ENCODE measurements around the gene ABHD14A.
"Not testable (repeated sequence)": the region's sequence is repeated elsewhere in the genome, so short reads cannot be mapped to it uniquely, and the experiment has no call there.

Gene ABHD14A

DNA sequence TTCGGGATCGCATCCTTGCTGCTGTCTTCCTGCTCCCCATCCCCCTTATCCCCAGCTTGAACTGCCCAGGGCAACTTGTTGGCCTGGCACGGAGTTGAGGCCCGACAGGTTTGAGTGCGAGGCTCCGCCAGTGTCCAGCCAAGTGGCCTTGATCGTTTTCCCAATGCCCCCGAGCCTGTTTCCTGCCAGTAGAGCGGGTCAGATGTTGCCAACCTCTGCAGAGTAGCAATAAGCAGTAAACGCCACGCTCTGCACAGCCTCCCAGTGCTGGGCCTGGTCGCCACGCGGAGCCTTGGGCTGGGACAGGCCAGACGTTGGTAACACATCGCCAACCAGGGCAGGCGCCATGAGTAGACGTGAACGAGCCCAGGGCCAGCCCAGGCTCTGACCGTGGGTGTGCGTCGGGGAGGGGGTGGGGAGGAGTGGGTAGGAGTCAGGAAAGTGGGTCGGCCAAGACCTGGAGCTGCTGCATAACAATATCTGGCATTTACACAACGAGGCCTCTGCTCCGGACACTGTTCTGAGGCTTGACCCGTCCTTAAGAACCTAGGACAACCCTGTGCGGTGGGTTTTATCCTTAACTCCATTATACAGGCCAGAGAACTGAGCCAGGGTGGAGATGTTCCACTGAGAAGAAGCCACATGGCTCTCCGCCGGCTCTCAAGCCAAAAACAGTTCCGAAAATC, 444 bp upstream of the ABHD14A start:
- peak; percentile 29 for DNase-seq

DNA sequence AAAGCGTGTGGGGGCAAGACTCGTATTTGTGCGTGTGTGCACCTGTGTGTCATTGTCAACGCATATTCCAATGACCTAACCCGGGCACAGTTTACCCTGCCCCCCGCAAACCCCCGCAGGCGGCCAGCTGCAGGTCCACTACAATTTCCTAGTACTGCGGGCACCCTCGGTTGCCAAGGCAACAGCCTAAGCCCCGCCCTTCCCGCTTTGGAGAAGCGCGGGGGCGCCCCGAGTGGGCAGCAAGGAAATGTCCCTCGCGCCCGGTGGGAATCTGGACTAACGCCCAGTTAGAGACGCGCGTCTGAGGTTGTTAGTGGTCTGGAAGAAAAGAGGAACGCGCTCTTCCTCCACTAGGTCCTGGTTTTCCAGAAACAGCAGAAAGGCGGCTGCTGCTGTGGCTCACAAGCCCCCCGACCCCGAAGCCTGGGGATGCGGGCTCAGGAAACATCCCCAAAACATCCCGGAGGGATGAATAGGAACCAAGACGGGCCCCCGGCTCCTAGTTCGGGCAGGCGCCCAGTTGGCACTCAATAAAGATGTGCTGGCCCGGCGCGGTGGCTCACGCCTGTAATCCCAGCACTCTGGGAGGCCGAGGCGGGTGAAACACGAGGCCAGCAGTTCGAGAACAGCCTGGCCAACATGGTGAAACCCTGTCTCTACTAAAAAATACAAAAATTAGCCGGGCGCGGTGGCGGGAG, 1.1 kb downstream of the ABHD14A start:
- peak; percentile 29 for DNase-seq

- no peak for DNase-seq
Measured at GRCh38 chr3:51977446-51978142, 2.7 kb downstream of the ABHD14A start.

DNA sequence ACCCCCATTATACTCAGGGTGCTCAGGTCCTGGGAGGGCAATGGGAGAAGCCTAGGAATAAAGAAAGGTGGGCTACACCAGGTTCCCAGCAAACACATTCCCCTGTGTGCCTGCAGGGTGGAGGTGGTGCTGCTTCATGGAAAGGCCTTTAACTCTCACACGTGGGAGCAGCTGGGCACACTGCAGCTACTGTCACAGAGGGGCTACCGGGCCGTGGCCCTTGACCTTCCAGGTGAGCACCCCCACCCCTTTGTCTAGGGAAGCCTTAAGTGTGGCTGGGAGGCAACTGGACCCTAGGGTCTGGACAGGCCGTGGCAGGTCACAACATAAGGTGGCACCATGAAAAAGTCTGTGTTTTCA, 3.3 kb downstream of the ABHD14A start:
- DNase-seq, result no peak

DNA sequence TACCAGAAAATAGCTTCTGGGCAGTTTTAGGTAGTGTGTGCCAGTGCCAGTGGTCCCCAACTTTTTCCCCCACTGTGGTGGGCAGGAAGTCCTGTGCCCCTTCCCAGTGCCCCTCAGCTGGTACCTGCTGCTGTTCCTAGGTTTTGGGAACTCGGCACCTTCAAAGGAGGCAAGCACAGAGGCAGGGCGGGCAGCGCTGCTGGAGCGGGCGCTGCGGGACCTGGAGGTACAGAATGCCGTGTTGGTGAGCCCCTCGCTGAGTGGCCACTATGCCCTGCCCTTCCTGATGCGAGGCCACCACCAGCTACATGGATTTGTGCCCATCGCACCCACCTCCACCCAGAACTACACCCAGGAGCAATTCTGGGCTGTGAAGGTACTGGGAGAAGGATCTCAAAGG, 5.4 kb downstream of the ABHD14A start:
- no peak for DNase-seq

DNA sequence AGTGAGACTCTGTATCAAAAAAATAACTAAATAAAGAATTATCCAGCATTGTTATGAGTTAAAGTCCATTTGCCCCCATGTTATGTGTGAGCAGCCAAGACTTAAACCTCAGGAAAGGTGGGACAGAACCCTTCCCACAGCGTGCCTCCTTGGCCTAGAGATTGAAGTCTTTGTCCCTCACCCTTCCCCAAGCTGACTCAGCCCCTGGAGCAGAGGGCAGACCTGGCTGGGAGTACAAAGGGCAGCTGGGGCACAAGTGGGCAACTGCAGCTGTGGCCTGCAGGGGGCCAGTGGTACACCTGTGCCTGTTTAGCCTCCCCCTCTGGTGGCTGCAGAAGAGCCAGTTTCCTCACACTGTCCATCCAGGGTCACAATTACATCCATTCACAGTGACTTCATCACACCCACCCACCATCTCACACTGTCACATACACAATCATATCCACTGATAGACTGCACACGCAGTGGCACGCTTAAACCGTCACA, 7.5 kb downstream of the ABHD14A start:
- no peak for DNase-seq

DNA sequence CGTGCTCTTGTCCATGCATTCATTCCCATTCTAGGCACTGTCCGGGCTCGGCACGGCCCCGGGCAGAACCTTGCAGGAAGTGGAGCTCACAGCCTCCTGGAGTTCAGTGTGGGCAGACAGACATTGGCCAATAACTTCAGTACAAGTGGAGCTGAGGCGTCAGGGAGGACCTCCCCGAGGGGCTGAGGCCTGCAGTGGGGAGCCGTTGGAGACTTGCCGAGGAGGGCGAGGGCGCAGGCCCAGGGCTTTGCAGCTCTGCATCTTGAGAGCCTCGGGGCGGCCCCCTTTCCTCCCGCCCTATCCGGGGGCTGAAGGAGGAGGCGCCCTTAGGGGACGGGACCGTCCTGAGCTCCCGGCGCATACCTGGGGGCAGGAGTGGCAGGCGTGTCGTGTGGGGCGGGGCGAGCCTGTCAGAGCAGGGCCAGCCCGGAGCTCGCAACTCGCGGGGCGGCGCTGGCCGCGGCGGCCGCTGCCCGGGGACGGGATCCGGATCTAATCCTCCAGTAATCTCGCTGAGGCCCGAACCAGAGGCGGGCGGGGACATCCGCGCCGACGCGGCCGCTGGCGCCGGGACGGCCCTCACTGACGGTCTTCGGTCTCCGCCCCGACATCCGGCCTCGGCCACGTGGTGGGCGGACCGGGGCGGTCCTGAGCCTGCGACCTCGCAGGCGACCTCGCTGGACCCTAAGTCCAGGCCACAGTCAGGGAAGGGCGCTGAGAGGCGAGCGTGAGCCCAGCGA, 8.1 kb downstream of the ABHD14A start, which contains the start of gene ACY1:
Gene ACY1 (plus strand): TSS at position 698 of the 740 bp plus-strand sequence. CDS start 530 bp downstream, outside the sequence.
- peak; percentile 80 for DNase-seq

DNA sequence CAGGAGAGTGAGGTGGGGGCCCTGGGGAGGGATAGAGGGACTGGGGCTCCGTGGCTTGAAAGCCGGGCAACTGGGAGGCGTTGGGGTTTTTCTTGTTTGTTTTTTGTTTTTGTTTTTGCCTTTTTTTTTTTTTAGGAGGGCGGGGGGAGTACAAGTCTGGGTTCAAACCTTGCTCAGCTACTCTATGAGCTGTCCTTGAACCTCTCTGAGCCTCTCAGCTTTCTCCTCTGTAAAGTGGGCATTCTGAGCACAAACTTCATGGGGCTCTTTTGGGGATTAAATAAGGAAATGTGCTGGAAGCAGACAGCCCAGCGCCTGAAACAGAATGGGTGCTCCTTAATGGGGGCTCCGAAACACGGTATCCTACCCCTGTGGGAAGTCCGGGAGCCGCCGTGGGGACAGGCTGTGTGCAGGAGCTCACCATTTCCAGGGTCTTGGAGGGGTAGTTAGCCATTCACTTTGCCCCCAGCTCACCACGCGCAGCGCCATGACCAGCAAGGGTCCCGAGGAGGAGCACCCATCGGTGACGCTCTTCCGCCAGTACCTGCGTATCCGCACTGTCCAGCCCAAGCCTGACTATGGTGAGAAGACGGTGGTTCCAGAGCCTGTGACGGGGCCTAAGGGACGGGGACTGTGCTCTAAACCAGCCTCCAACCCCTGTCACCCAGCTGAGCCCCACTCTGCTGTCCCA, 8.9 kb downstream of the ABHD14A start:
- DNase-seq, result no peak

- no peak for DNase-seq
Measured at GRCh38 chr3:51984269-51984647, 9.4 kb downstream of the ABHD14A start.

GRCh38 chr3:51985063-51985462, 10.2 kb downstream of the ABHD14A start:
- no peak for DNase-seq

GRCh38 chr3:51986010-51986947, 11.4 kb downstream of the ABHD14A start:
- no peak for DNase-seq

GRCh38 chr3:51987568-51987967, 12.7 kb downstream of the ABHD14A start:
- no peak for DNase-seq

DNA sequence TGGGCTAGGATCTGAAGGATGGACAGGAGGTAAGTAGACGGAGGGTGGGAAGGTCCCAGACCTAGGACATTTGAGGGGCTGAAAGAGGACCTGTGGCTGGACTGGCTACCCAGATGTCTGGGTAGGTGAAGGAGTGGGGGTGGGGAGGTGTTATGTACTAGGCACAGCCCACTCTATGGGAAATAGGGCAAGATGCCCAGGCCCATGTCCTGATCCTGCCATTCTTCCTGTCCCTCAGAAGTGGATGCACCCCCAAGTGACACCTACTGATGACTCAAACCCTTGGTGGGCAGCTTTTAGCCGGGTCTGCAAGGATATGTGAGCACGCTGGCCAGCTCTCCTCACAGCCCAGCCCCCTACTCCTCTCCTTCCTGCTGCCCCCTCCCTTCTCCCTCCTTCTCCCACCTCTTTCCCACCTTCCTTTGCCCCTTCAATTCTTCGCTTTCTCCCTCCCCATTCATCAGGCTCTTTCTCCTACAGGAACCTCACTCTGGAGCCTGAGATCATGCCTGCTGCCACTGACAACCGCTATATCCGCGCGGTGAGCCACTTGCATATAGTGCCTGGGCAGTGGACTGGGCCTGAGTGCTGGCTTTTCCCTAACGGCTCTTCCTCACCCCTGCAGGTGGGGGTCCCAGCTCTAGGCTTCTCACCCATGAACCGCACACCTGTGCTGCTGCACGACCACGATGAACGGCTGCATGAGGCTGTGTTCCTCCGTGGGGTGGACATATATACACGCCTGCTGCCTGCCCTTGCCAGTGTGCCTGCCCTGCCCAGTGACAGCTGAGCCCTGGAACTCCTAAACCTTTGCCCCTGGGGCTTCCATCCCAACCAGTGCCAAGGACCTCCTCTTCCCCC, 13.7 kb downstream of the ABHD14A start:
- no peak for DNase-seq

GRCh38 chr3:51990501-51990971, 15.7 kb downstream of the ABHD14A start:
- DNase-seq, result not testable (repeated sequence)

- DNase-seq, result no peak
Measured at GRCh38 chr3:51992017-51992682, 17.3 kb downstream of the ABHD14A start.

DNA sequence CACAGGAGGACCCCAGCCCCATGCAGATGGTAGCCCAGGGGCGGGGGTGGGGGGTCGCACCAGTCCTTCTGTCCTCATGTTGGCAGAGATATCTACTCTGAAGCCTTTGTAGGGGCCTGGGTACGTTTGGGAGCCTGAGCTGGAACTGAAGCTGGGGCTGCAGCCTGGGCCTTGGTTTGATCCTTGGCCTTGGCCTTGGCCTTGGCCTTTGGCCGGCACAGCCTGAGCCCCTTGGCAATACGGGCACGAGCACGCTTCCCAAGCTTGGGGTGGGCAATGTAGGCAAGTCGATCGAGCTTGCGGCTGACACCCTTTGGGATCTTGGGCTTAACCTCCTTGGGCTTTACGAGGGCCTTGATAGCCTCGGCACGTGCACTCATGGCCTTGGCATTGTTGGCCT, 18.8 kb downstream of the ABHD14A start:
- DNase-seq, result not testable (repeated sequence)

DNA sequence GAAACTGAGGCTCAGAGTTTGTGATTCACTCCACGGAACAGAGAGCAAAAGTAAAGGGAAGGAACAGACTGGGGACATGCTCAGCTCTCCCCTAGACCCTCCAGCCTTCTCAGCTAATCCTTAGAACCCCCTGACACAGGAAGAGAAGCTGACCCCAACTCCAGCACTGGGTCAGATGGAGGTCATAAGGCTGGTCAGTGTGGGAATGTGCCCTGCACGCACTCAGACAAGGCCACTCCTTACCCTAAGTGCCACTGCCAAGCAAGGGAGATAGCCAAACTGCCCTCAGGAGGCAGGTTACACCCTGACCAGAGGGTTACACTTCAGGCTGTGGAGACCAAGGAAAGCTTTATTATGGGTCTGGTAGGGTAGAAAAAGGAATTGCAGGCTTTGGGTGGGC, 19.7 kb downstream of the ABHD14A start:
- no peak for DNase-seq

- peak; percentile 92 for DNase-seq
Measured at GRCh38 chr3:51995346-51996163, 20.7 kb downstream of the ABHD14A start, which contains the start of gene RPL29. Gene RPL29, minus strand, starts transcription at chr3:51995895. Its CDS starts 434 bp downstream, at chr3:51995461.

Data from activated naive CD4-positive, alpha-beta T cell treated with anti-CD3 and anti-CD28 coated beads, Interleukin-2, amount 50 U/mL, for 16 hours (primary cell).